ENCODE measurements around the gene ZNF414.
A peak's percentile ranks its signal among the peaks of the same experiment; 100 is the strongest.
"Not testable (repeated sequence)": the region's sequence is repeated elsewhere in the genome, so short reads cannot be mapped to it uniquely, and the experiment has no call there.

The ZNF414 gene

DNA sequence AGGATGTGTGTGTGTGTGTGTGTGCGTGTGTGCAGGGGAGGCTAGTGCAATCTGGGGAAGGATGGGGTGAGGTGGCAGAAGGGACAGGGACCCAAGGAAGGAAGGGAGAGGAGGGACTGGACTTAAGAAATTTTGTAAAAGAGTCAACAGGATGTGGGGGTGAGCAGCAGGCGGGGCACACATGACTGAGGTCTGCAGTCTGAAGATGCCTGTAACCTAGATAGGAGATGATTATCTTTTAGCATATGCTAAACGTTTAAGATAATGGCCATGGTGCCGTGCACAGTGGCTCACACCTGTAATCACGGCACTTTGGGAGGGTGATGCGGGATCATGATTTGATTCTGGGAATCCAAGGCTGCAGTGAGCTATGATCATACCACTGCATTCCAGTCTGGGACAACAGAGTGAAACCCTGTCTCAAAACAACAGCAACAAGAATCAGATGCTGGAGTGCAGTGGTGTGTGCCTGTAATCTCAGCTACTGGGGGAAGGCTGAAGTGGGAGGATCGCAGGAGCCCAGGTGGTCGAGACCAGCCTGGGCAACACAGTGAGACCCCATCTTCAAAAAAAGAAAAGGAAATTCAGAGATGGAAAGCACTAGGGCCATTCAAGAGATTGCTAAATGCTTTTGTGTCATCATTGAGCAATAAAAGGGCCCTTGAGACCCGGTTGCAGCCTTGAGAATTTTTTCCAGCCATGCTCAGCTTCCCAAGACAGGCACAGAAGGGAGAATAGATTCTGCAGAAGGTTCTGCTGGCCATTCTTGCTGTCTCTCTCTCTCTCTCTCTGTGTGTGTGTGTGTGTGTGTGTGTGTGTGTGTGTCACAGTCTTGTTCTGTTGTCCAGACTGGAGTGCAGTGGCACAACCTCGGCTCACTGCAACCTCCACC, 3.8 kb upstream of the ZNF414 start:
- TF ChIP-seq, protein P1, sequence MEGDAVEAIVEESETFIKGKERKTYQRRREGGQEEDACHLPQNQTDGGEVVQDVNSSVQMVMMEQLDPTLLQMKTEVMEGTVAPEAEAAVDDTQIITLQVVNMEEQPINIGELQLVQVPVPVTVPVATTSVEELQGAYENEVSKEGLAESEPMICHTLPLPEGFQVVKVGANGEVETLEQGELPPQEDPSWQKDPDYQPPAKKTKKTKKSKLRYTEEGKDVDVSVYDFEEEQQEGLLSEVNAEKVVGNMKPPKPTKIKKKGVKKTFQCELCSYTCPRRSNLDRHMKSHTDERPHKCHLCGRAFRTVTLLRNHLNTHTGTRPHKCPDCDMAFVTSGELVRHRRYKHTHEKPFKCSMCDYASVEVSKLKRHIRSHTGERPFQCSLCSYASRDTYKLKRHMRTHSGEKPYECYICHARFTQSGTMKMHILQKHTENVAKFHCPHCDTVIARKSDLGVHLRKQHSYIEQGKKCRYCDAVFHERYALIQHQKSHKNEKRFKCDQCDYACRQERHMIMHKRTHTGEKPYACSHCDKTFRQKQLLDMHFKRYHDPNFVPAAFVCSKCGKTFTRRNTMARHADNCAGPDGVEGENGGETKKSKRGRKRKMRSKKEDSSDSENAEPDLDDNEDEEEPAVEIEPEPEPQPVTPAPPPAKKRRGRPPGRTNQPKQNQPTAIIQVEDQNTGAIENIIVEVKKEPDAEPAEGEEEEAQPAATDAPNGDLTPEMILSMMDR (IDR thresholded peaks at IDR 0.05; ENCODE audit: low read depth, low read length), result no peak
- peak; percentile 29 for DNase-seq (ENCODE audit: extremely low read depth, low read depth)

DNA sequence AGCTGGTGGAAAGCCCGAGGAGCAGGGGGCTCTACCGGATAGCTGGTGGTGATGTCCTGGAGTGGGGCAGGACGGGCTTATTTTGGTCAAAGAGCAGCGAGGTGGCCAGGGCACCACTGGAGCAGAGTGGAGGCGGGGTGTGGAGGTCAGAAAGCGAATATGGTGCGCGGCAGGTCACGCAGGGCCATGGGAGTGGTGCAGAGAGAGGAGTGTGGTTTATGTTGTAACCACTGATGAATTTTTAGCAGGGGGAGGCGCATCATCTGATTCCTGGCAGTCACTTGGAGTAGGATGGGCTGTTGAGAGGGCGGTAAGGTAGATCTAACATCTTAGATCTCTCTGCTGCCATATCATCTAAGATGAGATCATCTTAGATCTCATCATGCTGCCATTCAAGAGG, 1.4 kb upstream of the ZNF414 start:
- DNase-seq (ENCODE audit: extremely low read depth, low read depth), result no peak
- TF ChIP-seq, protein P1 (IDR thresholded peaks at IDR 0.05; ENCODE audit: low read depth, low read length), result no peak

DNA sequence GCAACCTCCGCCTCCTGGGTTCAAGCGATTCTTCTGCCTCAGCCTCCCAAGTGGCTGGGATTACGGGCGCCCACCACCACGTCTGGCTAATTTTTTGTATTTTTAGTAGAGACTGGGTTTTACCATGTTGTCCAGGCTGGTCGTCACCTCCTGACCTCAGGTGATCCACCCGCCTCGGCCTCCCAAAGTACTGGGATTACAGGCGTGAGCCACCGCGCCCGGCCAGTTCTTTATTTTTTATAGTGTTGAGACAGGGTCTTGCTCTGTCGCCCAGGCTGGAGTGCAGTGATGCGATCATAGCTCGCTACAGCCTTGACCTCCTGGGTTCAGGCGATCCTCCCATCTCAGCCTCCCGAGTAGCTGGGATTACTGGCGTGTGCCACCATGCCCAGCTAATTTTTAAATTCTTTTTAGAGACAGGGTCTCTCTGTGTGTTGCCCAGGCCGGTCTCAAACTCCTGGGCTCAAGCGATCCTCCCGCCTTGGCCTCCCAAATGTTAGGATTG, 590 bp upstream of the ZNF414 start:
- DNase-seq (ENCODE audit: extremely low read depth, low read depth), result not testable (repeated sequence)

DNA sequence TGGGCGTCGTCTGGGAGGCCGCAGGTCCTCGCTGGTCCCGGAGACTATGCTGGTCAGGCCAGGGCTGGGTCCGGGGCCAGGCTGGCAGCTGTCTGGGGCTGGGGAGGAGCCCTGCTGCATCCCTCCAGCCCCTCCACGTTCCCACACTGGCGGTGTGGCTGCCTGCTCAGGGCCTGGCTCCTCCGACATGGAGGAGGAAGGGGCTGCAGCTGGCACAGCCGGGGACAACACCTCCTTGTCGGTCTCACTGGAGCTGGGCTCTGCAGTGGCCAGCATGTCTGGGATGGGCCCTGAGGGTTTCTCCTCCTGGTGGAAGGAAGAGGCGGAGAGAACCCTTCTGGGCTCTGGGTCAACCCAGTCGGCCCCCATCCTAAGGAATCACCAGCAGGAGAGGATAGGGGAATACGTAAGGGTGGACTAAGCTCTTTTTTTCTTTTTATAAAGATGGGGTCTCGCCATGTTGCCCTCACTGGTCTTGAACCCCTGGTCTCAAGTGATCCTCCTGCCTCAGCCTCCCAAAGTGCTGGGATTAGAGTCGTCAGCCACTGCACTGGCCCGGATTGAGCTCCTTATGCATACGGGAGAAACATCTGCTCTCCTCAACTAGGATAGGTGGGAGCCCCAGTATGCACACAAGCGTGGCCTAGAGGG, 806 bp downstream of the ZNF414 start:
- DNase-seq (ENCODE audit: extremely low read depth, low read depth), result no peak
- TF ChIP-seq, protein P1 (IDR thresholded peaks at IDR 0.05; ENCODE audit: low read depth, low read length), result no peak; the same call in 1 of the 2 replicates

DNA sequence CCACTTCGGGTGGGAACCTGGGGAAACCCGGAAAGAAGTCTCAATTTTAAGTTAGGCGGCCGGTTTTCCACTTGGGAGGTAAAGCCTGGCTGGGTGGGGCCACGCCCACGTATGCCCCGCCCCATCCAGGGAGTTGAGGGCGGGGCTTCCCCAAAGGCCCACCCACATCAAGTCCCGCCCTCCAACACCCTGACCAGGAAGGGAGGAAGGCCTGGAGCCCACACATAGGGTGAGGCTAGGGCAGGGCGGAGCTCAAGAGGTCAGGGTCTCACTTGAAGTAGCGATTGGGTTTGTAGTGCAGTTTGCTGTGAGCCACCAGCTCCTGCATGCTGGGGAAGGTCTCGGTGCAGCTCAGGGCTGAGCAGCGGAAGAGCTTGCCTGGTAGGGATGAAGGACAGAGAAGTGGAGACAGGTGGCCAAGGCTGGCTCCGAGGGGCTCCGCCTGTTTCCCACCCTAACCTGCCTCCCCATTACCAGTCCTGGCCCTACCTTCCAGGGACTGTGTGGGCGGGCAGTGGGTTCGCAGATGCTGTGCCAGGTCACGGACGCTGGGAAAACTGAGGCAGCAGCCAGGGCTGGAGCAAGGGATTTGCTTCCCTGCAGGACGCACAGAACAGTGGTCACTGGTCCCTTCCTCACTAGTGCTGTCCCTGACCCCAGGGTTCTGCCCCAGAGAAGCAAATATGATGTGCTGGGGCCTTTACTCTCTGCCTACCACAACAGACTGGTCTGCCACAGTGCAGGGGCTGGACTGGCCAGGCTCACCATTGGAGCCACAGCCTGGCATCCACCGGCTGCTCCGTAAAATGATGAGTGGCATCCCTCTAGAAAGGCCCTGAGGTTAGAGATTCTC, 1.6 kb downstream of the ZNF414 start:
- DNase-seq (ENCODE audit: extremely low read depth, low read depth), result no peak
- TF ChIP-seq, protein P1 (IDR thresholded peaks at IDR 0.05; ENCODE audit: low read depth, low read length), result no peak

DNA sequence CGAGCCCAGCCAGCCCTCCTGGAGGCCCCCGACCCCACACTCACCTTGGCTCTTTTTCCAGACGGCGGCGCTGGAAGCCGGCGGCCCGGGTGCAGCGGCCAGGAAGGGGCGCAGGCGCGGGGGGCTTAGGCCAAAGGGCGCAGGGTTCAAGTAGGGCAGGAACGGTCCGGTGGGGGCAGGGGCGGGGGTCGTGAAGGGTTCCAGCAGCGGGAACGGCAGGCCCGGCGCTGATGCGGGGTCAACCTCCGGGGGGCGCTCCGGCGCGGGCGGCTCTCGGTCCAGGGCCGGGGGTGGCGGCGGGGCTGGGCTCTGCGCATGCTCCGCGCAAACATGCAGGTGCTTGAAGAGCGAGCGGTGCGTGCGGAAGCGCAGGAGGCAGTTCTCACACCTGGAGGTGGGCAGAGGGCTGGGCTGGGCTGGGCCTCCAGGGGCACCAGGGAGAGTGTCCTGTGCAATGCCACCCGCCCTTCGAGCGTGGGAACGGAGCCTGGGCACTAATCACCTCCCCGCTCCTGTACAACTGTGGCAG, 2.3 kb downstream of the ZNF414 start:
- TF ChIP-seq, protein P1 (IDR thresholded peaks at IDR 0.05; ENCODE audit: low read depth, low read length), result no peak
- no peak for DNase-seq (ENCODE audit: extremely low read depth, low read depth)

DNA sequence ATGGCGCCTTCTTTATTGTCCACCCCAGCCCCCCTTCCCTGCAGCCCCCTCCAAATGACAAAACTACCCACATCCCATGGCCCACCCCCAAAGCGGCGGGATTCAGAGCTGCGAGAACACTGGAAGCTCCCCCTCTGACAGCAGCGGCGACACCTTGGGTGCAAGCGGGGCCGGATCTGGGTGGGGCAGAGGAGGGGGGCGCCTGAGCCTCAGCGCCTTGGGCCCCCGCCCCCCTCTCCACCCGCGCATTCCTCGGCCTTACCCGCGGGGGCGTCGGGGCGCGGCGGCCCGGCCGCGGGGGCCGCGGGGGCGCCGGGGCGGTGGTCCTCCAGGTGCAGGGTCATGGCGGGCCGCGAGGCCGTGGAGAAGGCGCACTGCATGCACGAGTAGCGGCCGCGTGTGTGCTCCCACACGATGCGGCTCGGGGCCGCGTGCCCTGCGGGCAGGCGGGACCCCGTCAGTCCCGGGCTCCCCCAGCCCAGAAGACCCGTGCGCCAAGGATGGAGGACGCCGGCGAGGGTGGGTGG, 3.3 kb downstream of the ZNF414 start:
- DNase-seq (ENCODE audit: extremely low read depth, low read depth), result no peak
- TF ChIP-seq, protein P1 (IDR thresholded peaks at IDR 0.05; ENCODE audit: low read depth, low read length), result no peak

All from AG09319 (cell line).